HG03045 (cell line): ENCODE data around the gene MUC6.
"Not testable (repeated sequence)": the region's sequence is repeated elsewhere in the genome, so short reads cannot be mapped to it uniquely, and the experiment has no call there.

Experiments used
- ATAC-seq: cut with Tn5 transposase; IDR thresholded peaks from one replicate; pipeline ENCODE4 v1.9.1; 2021; ENCODE audit warnings: mild to moderate bottlenecking, moderate library complexity; ENCODE audit not compliant: unreplicated experiment

Gene MUC6

DNA sequence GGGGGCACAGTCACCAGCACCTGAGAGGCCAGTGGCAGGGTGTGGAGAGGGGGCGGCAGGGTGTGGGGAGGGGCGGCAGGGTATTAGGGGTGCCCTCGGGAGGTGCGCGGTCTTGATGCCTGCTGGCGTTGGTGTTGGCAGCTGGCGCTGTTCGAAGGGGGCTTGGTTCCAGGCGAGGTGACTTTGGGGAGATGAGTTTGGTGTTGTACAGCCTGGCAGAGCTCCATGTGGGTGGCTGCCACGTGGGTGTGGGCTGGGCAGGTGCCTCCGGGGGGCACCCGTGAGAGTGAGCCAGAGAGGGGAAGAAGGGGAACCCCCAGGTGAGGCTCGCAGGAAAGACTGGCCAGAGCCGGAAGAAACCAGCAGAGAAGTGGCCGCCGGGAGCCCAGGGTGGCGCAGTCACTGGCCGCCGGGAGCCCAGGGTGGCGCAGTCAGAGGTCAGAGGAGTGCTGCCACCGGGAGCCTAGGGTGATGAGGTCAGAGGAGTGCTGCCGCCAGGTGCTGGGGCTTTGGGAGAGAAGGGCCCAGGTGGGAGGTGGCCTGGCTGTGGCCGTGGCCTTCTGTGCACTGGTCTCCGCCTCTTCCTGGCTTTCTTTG is 44.7 kb downstream of the MUC6 start:
- no peak for ATAC-seq

DNA sequence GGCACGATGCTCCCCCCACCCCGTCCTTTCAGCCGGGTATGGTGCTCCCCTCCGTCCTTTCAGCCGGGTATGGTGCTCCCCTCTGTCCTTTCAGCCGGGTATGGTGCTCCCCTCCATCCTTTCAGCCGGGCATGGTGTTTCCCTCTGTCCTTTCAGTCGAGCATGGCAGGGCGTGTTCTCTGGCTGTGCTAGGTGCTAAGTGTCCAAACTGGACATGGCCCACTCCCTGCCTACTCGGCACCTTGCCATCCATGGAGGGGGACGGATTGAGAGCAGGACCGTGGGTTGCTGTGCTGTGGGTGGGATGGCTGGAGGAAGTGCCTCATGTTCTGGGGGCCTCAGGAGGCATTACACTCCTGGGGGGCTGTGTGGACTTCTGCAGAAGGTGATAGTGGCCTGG is 45.5 kb downstream of the MUC6 start:
- no peak for ATAC-seq

DNA sequence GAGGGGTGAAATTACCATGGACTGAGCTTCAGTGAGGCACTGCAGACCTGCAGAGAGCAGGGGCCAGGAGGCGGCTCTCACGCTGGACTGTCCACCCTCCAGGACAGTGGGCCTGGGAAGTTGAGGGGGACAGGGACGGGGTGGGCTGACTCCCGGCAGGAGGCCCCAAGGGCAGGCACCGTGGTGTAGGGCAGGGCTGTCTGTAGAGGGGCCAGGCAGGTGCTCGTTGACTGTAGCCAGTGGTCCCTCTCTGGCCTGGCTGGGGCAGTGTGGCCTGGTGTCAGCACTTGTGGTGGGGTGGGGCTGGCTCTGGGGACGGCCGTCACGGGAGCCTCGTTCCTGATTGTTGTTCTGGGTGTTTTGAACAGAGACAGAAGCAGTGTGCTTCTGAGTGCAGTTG is 46.4 kb downstream of the MUC6 start:
- ATAC-seq, result no peak

DNA sequence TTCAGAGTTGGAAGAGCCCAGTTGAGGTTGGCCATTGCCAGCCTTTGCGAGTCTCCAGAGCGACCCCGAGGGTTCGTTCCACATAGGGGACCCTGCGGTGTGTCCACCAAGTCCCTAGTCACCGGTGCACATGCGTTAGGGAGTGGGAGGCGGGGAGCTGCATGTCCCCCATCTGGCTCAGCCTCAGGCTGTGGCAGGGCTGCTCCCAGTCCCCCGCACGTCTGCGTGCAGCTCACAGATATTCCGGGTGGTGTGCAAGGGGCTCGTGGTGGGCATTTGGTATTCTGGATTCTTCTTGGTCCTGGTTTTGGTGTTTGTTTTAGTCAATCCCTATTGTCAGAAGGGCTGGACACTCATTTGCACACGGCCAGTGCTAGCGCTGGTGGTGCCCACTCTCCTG is 48.8 kb downstream of the MUC6 start:
- ATAC-seq, result no peak

DNA sequence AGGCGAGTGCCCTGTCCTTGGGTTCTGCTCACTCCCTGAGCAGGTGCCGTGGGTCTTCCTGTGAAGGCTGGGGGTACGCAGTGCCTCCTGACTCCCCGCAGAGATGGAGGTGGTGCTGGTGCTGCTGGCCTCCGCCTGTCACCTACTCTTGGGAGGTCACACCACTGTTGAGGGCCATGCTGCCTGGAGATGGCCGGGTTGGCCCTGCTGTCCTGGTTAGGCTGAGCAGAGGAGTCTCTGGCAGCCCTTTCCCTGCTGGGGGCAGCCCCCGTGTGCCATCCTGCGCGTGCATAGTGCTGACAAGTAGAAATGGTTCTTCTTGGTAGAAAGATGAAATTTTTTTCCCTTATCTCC is 49.6 kb downstream of the MUC6 start:
- ATAC-seq, result no peak

DNA sequence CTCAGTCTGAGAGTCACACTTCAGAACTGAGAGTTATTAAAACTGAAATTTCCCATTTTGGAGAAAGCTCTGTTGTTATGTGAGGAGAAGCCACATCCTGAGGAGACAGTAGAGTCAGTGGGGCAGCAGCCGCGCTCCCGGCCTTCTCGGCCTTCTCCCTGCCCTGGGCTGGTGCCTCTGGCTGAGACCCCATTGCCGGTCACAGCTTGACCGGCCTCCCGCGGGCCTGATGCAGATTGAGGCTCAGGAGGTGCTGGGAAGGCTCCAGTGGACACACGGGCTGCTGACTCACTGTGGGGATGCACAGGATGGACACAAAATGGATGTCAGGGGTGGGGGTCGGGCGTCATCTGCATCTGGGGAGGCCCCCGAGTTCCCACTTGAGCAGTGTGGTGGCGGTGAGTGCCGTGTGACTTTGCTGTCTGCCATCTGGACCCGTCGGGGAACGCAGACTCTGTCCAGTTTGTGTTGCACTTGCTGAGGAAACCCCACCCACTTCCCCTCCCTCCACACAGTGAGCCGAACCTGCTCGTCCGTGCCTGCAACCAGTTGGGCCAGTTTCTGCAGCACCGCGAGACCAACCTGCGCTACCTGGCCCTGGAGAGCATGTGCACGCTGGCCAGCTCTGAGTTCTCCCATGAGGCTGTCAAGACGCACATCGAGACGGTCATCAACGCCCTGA is 50.1 kb downstream of the MUC6 start:
- ATAC-seq, result no peak

DNA sequence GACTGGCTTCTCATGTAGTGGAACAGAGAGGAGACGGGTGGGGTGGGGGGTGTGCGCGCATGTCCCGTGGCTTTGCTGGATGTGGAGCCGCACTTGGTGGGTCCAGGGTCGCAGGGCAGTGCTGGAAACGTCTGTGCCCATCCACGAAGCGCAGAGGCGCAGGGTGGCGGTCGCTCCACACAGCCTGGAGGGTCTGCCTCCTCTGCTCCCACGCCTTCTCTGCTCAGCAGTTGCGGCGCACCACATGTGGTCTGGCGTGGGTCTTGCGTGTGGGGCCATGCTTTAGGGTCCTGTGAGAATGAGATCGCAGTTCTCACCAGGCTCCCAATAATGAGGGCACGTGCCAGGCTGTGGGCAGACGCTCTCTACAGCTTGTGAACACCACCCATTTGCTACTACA is 50.7 kb downstream of the MUC6 start:
- ATAC-seq, result no peak

DNA sequence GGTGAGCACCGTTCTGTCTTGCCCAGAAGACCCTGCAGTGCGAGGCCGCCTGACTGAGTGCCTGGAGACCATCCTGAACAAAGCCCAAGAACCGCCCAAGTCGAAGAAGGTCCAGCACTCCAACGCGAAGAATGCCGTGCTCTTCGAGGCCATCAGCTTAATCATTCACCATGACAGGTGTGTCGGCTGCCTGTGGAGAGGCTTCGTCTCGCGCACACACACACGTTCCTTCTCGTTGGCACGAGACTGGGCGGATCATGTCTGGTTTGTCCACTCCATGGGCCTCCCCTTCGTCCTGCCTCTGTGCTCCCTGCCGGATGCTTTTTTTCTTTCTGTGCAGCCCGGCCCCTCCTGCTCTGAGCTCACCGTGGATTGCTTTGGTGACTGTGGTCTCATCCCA is 51.1 kb downstream of the MUC6 start:
- no peak for ATAC-seq

DNA sequence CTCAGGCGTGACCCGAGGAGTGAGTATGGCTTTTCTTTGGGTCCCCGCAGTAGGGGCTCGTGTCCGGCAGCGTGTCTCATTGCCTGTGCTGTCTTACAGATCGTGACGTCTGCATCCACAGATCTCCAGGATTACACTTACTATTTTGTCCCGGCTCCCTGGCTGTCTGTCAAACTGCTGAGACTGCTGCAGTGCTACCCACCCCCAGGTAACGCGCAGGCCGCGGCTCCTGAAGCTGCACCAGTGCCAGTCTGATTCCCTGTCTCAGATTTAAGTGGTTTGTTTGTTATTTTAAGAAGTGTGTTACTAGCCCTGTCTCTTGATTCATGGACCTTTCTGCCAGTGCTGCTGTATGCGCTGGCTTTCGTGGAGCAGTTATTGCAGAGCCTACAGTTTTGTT is 52.0 kb downstream of the MUC6 start:
- no peak for ATAC-seq

DNA sequence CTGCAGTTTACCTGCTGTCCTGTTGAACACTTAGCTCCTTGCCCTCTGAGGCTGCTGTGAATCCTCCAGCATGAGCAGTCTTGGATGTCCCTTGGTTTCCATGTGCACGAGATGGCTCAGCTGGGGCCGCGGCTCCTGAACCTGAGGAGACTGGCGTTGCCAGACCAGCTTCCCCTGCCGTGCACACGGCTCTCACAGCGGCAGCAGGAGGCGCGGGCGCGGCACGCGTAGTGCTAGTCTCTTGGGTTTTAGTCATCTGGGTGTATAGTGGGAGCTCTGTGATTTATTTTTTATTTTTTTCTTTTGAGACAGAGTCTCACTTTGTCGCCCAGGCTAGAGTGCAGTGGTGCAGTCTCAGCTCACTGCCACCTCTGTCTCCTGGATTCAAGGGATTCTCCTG is 54.8 kb downstream of the MUC6 start:
- ATAC-seq, result no peak

DNA sequence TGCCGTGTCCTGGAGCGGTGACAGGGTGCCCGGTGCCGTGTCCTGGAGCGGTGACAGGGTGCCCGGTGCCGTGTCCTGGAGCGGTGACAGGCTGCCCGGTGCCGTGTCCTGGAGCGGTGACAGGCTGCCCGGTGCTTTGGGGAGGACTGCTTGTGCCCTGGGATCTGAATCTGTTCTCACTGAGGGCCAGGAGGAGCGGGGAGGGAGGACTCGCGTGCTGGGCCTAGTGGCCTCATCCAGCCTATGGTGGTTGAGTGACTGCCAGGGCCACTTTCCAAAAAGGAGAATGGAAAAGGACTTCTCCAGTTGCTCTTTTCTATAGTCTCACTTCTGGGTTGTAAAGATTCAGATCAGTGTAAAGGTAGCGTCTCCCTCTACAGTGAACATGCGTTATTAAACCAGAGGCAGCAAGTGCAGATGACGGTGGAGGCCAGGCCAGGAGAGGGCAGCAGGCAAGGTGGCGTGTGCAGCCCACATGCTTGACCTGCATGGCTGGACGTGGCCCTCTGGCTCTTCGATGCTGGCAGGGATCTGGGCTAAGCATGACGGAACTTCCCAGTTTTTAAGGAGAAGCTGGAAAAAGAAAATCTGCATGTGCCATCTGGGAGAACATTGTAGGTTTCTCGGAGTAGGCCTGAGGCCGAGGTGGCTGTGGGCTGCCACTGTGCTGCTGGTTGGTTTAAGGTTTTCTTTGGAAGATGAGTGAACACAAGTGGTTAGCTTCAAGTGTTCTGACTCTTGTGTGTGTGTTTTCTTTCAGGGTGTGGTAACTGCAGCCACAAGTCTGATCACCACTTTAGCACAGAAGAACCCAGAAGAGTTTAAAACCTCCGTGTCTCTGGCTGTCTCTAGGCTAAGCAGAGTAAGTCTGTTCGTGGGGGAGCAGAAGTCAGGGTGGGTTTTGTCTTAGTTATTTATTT is 55.8 kb downstream of the MUC6 start:
- ATAC-seq, result no peak

DNA sequence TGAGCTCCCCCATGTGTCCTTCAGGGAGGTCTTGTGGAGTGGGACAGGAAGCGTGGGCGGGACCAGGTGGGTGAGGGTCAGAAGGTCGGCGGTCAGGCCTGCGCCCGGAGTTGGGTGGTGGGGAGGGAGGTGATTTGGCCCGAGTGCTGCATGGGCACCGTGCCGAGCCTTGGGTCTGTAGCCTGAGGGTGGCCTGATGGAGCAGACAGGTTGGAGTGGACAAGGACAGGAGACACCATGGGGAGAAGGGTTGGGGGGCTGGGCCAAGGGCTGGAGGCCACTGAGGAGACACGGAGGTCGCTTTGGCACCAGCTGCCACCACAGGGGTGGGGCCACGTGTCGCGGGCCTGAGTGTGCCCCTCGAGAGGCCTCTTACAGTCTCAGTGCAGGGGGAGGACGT is 57.7 kb downstream of the MUC6 start:
- ATAC-seq, result no peak

DNA sequence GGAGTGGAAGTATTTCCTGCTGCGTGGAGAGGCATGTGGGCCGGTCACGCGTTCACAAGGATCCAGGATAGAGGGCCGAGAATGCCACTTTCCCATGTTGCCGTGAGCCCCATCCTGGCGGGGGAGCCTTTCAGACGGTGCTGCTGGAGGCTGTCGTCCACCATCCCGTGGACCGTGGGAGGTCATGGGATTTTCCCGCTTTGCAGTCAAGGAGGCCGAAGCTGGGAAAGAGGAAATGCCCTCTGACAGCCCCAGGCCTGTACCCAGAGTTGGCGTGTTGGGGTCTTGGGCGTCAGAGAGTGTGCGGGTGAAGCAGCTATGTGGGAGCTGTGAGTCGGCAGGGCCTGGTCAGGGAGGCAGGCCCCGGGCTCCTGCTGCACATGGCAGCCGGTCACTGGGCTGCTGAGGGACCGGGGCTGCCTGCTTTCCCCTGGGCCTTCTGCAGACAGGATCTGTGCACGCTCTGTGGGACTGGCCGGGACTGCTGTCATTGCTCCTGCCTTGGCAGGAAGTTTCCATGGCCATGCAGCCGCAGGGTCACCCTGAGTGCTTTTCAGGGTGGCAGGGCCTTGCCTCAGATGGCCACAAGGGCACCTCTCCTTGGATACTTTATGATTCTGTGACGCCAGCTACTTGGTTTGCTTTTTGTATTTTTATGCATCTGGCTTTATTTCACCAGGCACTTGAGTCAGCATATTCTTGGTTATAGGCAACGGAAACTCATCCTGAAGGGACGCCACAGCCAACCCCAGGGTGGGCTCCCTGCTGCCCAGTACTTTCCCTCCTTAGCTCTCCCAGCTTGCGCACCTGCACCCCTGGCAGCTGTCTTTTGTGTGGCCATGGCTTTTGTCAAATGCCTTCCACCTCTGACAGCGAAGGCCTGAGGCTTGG is 58.4 kb downstream of the MUC6 start:
- no peak for ATAC-seq

DNA sequence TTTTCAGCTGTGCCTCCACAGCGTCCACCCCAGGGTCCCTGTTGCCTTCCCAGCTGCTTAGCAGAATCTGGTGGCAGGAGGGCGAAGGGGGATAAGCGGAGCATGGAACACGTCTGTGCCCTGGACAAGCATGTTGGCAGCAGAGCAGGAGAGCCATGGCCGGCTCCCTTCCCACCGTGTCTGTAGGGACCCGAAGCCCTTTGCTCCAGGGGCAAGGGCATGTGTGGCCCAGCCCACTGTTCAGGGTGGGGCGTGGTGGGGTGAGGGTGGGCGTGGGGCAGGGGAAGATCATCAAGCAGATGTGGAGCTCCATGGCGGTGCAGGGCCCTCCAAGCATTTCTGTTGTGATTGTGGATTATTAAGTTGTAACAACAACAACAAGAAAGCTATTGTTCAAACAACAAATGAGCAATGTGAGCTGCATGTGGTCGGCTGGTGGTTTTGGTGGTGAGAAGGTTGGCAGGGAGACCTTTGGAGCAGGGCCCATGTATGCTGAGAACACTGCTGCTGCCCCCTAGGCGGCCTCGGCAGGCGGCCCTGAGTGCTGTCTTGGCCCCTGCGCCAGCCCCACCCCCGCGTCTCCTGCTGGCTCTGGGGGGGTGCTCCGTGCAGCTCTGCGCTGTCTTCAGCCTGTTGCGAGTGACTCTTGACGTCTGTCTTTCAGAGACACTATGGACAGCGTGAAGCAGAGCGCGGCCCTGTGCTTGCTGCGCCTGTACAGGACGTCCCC is 59.9 kb downstream of the MUC6 start:
- ATAC-seq, result no peak

DNA sequence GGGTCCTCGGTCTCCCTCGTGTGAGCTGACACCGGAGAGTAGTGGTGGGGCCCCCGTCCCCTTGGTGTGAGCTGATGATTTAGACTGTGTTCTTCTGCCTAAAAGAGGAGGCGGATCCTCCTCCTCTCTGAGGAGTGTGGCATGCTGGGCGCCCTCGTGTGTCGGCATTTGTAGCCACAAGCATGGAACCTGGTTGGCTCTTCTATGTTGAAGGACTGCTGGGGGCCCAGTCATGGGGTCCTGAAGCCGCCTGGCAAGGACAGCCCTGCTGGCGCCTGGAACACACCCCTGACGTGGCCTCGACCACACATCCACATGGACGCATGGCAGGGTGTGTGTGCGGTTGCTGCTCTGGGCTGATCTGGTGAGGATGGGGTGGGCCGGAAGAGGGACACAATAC is 60.7 kb downstream of the MUC6 start:
- ATAC-seq, result no peak

DNA sequence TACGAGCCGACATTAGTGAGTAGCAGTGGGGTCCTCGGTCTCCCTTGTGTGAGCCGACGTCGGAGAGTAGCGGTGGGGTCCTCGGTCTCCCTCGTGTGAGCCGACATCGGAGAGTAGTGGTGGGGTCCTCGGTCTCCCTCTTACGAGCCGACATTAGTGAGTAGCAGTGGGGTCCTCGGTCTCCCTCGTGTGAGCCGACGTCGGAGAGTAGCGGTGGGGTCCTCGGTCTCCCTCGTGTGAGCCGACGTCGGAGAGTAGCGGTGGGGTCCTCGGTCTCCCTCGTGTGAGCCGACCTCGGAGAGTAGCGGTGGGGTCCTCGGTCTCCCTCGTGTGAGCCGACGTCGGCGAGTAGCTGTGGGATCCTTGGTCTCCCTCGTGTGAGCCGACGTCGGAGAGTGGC is 61.1 kb downstream of the MUC6 start:
- ATAC-seq, result not testable (repeated sequence)

DNA sequence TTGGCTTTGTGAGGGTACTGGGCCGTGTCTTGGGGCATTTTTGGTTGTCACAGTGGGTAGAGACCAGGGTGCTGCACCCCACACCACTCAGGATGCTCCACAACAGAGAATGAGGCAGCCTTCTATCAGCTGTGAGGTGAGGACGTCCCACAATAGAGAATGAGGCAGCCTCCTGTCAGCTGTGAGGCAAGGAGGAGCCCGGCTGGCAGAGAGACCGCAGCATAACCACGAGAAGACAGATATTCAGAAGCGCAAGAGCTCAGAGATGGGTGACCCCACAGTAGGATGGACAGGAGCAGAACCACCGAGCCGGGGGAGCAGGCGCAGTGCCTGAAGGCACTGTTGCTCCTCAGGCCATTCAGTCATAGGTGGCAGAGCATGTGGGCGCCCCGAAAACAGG is 63.3 kb downstream of the MUC6 start:
- no peak for ATAC-seq

DNA sequence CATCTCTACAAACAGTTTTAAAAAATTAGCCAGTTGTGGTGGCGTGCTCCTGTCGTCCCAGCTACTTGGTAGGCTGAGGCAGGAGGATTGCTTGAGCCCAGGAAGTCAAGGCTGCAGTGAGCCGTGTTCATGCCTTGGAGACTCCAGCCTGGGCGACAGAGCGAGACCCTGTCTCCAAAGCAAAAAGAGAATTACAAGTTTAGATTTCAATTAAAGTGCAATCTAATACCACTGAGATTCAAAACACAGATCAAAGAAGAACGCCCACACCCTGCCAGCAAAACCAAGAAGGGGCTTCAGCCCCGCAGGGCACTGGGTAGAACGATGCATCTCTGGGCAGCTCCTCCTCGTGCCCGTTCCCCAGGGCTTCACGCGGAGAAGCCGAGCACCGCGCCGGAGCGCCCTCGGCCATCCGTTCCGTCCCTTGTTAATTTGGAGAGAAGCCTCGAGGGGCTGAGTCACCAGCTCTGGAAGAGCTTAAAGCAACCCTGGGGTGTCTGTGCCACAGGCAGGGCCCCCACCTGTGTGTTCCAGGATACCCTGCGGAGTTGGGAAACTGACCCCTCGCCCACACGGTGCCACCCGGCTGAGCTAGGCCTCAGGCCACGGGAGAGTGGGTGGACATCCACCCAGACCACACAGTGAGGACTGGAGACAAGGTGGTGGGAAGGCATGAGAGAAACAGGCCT is 63.9 kb downstream of the MUC6 start:
- no peak for ATAC-seq

DNA sequence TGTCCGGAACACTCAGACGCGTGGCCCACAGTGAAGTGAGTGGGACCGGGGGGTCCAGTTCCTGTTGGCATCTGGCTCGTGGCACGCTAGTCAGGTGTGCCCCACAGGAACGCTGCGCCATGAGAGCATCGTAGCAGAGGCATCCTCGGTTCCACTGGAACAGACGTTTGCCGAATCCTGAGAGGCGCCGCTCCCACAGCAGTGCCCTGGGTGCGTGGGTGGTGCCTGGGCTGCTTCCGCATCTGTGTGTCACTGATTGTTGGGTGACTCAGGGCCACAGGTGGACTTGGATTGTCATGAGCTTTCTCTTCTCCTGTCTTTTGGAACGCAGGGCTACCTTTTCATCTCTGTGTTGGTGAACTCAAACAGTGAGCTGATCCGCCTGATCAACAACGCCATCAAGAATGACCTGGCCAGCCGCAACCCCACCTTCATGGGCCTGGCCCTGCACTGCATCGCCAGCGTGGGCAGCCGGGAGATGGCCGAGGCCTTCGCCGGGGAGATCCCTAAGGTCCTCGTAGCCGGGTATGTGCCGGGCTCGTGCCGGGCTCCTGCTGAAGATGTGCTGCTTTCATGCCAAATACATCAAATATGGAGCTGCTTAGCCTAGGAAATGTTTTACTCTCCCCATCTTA is 64.7 kb downstream of the MUC6 start:
- no peak for ATAC-seq
